ENCODE results near the gene ZKSCAN5.

GRCh38 chr7:99457650-99458493, 46.6 kb upstream of the ZKSCAN5 start:
- TF ChIP-seq CTCF (conservative IDR thresholded peaks at IDR 0.05; ENCODE audit: low read depth, low read length) (no peak), EZH2 (IDR thresholded peaks at IDR 0.05; ENCODE audit: borderline replicate concordance, low read depth, low read length, poor library complexity, severe bottlenecking) (no peak)

Data from A673 (cell line).